AG09309 (cell line): ENCODE data around the gene FBXL19.

Experiments used
- DNase-seq: peaks from one replicate; pipeline ENCODE4 v3.0.0-alpha.2; 2010; ENCODE audit warnings: low read depth
- H3K4me3 ChIP-seq: 2 replicates; pipeline ENCODE4 v1.5.1; 2011; ENCODE audit warnings: mild to moderate bottlenecking, low read depth, low read length, moderate library complexity; ENCODE audit not compliant: control insufficient read depth
- TF ChIP-seq, protein P1 (sequence below): IDR thresholded peaks from 2 replicates; pipeline ENCODE4 v1.5.1; 2011; ENCODE audit warnings: mild to moderate bottlenecking, low read depth, low read length, inconsistent platforms; ENCODE audit not compliant: insufficient read depth, control insufficient read depth; ENCODE audit errors: missing control alignments

Gene FBXL19

DNA sequence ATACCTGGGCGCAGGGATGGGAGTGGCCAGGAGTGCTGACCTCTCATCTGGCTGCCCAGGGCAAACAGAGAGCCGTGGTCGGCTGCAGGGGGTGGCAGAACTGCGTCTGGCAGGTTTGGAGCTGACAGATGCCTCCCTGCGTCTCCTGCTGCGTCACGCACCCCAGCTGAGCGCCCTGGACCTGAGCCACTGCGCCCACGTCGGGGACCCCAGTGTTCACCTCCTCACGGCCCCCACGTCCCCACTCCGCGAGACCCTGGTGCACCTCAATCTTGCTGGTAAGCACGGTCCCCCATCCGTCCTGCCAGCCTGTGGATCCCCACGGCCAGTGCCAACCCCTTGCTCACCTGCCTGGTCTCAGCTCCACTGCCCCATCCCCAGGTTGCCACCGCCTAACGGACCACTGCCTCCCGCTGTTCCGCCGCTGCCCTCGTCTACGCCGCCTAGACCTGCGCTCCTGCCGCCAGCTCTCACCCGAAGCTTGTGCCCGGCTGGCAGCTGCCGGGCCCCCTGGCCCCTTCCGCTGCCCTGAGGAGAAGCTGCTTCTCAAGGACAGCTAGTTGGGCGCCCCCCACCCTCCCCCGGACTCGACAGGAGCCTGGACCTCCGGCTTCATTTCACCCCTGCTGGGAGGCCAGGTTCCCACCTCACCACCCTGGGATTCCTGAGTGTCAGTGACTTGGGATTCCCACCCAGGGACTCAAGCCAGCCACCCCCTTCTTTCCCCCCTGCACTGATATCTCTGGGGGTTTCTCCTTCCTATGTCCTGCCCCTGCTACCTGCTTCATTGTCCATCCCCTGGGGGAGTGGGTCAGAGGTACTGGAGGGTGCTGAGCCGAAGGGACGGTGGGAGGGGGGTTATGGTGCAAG is 23.5 kb downstream of the FBXL19 start:
- TF ChIP-seq, protein P1, sequence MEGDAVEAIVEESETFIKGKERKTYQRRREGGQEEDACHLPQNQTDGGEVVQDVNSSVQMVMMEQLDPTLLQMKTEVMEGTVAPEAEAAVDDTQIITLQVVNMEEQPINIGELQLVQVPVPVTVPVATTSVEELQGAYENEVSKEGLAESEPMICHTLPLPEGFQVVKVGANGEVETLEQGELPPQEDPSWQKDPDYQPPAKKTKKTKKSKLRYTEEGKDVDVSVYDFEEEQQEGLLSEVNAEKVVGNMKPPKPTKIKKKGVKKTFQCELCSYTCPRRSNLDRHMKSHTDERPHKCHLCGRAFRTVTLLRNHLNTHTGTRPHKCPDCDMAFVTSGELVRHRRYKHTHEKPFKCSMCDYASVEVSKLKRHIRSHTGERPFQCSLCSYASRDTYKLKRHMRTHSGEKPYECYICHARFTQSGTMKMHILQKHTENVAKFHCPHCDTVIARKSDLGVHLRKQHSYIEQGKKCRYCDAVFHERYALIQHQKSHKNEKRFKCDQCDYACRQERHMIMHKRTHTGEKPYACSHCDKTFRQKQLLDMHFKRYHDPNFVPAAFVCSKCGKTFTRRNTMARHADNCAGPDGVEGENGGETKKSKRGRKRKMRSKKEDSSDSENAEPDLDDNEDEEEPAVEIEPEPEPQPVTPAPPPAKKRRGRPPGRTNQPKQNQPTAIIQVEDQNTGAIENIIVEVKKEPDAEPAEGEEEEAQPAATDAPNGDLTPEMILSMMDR, result no peak

DNA sequence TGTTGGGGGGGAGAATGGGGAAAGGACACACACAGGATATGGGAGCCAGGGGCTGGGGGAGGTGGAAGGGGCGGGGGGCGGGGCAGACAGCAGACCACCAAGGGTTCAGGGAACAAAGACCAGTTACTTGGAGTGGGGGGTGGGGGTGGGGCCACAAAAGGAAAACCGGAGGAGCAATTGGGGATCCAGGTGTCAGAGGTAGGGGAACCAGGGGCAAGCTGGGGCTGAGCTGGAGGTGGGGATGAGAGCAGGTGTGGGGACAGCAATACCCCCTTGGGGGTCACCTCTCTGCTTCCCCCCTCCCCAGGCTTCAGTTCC is 24.1 kb downstream of the FBXL19 start:
- TF ChIP-seq, protein P1, result no peak
- H3K4me3 ChIP-seq, result no peak overlapping the region
- no peak for DNase-seq

More for the DNA sequence above, 23.5 kb downstream of the FBXL19 start:
- no peak for DNase-seq
- no peak overlapping the region for H3K4me3 ChIP-seq

DNA sequence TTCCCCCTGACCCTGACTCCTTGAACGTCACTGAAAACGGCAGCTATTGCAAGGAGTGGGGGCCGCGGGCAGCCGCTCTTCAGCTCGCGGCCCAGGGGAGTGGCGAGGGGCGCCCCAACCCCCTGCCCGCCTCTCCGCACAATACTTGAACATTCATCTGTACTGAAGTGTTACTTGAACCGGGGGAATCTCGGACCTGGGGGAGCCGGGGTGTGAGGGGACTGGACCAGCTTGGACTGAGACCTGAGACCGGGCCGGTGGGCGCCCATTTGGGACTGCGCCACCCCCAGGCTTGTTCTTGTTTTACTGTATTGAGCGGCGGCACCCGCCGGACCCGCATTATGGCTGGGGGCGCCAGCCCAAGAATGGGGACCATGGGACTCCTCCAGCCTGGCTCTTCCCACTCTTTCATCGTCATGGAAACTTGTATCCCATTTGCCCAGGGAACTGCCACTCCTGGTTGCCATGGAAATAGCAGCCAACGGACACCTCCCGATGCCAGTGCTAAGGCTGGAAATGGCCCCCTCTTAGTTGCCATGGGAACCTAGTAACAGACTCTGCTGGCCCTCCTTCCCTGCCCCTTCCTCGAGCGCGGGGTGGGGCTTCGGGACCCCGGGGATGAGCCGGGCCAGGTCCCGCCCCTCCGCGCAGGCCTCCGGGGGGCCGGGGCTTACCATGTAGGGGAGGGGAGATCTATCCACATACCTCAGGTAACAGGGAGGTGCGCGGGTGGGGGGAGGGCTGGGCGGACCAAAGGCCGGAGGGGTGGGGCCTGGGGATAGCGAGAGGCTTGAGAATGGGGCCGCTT is 24.7 kb downstream of the FBXL19 start:
- peak; percentile 90 for DNase-seq
- peak overlapping the region; percentile 88 for H3K4me3 ChIP-seq
- TF ChIP-seq, protein P1, result no peak

DNA sequence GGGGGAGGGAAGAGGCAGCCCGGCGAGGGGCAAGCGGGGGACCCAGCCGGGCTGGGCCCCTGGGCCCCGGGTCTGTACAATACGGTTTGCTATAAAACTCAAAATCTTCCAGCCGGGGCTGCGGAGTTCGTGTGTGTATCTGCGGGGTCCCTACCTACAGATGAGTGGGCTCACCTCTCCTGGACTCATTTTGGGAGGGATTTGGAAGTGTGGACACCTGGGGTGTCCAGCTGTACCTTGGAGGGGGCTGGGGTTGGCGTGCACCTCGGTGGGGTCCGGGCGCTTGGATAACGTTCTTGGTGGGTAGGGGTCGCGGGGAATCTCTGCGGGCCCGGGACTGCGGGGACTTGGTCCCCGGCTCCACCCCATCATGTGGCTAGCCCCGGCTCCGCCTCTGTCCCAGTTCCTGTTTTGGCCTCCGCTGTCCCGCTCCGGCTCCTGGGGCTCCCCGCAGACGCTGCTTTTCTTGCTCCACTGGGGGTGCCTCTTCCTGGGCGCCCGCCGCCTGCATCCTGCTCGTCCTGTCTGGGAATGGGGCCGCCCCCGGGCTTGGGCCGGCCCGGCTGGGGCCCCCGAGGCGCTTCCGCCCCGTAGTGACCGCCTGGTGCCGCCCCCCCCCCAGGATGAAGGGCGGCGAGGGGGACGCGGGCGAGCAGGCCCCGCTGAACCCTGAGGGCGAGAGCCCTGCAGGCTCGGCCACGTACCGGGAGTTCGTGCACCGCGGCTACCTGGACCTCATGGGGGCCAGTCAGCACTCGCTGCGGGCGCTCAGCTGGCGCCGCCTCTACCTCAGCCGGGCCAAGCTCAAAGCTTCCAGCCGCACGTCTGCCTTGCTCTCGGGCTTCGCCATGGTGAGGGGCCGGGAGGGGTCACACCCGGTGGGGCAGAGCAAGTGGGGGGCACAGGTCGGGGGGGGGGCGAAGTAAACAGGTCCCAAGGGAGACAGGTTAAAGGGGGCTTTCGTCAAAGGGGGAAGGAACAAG is 25.6 kb downstream of the FBXL19 start, which contains the start of gene ORAI3:
Gene ORAI3 (plus strand): TSS at position 402 of the 983 bp plus-strand sequence. CDS start 222 bp downstream, at position 624.
- peak within 1 kb of the TSS; percentile 88 for H3K4me3 ChIP-seq
- TF ChIP-seq, protein P1, result no peak
- no peak for DNase-seq

DNA sequence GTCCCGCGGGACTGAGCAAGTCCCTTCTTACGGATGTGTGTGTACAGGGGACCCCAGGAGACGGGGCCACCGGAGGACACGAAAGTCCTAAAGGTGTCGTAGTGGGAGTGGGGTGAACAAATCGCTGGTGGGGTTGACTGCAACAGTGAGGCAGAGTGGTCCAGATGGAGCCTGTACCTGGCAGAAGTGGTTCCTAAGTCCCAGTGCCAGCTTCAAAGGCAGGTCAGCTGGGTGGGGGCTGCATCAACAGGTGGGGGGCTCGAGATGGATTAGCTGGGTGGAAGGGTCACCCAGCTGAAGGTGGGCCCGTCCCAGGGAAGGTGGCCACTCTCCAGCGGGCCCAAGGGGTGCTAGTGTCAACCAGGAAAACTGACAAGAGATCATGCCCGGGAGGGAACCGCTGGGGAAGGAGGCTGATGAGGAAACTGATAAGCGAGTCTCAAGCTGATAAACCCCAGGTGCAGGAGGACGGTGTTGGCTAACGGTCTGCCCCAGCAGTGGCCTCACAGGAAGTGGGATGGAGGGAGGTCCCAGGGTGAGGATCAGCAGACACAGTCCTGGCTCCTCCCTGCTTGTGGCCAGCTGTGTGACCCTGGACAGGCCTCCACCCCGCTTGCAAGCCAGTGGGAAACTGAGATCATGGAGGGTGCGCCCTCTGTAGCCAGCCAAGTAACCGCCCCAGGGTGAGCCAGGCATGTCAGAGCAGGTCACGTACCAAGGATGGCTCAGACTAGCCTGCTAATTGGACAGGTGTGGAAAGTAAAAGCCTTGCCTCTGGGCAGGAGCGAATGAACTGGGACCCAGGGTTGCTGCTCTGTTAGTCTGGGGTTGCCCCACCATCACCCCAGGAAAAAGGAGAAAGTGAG is 26.5 kb downstream of the FBXL19 start:
- no peak for DNase-seq
- peak overlapping the region; percentile 88 for H3K4me3 ChIP-seq
- TF ChIP-seq, protein P1, result no peak
